Astrocyte (in vitro differentiated cells and primary cell): Measurements from ENCODE around the gene NUDT12. TPM values are rescaled to one million over a fixed set of nuclear protein-coding genes. Genes with fewer than 3 reads are reported as not detected.

Experiments
- DNase-seq: peaks from one replicate; pipeline ENCODE4 v3.0.0-alpha.2; 2010; ENCODE audit warnings: low read depth
- FAIRE-seq: peaks from 2 replicates; lab custom pipeline; 2011; peaks lifted over from hg19 to GRCh38; lab: Jason Lieb, UNC
- H2AFZ ChIP-seq: 2 replicates; pipeline ENCODE4 v1.6.0; 2012; ENCODE audit warnings: low read depth, low read length, inconsistent platforms
- H3K27ac ChIP-seq: 2 replicates; pipeline ENCODE4 v1.5.1; 2011; ENCODE audit warnings: low read depth, low read length, inconsistent platforms
- H3K27me3 ChIP-seq: 2 replicates; pipeline ENCODE4 v1.6.0; 2011; ENCODE audit warnings: low read length, inconsistent platforms; ENCODE audit not compliant: insufficient read depth
- H3K36me3 ChIP-seq: 2 replicates; pipeline ENCODE4 v1.5.1; 2011; ENCODE audit warnings: low read length, inconsistent platforms; ENCODE audit not compliant: insufficient read depth
- H3K4me1 ChIP-seq: 2 replicates; pipeline ENCODE4 v1.5.1; 2011; ENCODE audit warnings: low read length, inconsistent platforms; ENCODE audit not compliant: insufficient read depth
- H3K4me2 ChIP-seq: 2 replicates; pipeline ENCODE4 v1.6.0; 2012; ENCODE audit warnings: low read length, inconsistent platforms
- H3K4me3 ChIP-seq: 2 replicates; pipeline ENCODE4 v1.5.1; 2011; ENCODE audit warnings: low read depth, mild to moderate bottlenecking, low read length, inconsistent platforms; ENCODE audit not compliant: insufficient read depth
- H3K79me2 ChIP-seq: 2 replicates; pipeline ENCODE4 v1.6.0; 2012; ENCODE audit warnings: mild to moderate bottlenecking, low read length, inconsistent platforms; ENCODE audit not compliant: insufficient read depth
- H3K9ac ChIP-seq: 2 replicates; pipeline ENCODE4 v1.6.0; 2012; ENCODE audit warnings: mild to moderate bottlenecking, low read length, inconsistent platforms
- H3K9me3 ChIP-seq: 2 replicates; pipeline ENCODE4 v1.5.1; 2012; ENCODE audit warnings: low read depth, mild to moderate bottlenecking, low read length, inconsistent platforms; ENCODE audit not compliant: insufficient read depth
- H4K20me1 ChIP-seq: 2 replicates; pipeline ENCODE4 v1.6.0; 2012; ENCODE audit warnings: low read length, inconsistent platforms; ENCODE audit not compliant: insufficient read depth
- H3K27ac Mint-ChIP-seq: one replicate; pipeline ENCODE4 v1.8.0; 2021; ENCODE audit warnings: mild to moderate bottlenecking, mixed read lengths; ENCODE audit not compliant: unreplicated experiment
- H3K27me3 Mint-ChIP-seq: one replicate; pipeline ENCODE4 v1.8.0; 2021; ENCODE audit warnings: low read depth, mixed read lengths; ENCODE audit not compliant: unreplicated experiment
- H3K36me3 Mint-ChIP-seq: one replicate; pipeline ENCODE4 v1.8.0; 2021; ENCODE audit warnings: low read depth, mixed read lengths; ENCODE audit not compliant: unreplicated experiment
- H3K4me1 Mint-ChIP-seq: one replicate; pipeline ENCODE4 v1.8.0; 2021; ENCODE audit warnings: low read depth, mixed read lengths; ENCODE audit not compliant: unreplicated experiment
- H3K4me3 Mint-ChIP-seq: one replicate; pipeline ENCODE4 v1.8.0; 2021; ENCODE audit warnings: mild to moderate bottlenecking, moderate library complexity, mixed read lengths; ENCODE audit not compliant: unreplicated experiment
- H3K9me3 Mint-ChIP-seq: one replicate; pipeline ENCODE4 v1.8.0; 2021; ENCODE audit warnings: mild to moderate bottlenecking, mixed read lengths; ENCODE audit not compliant: unreplicated experiment
- EZH2 ChIP-seq: IDR thresholded peaks from 2 replicates; pipeline ENCODE4 v1.6.1; 2012; ENCODE audit warnings: mild to moderate bottlenecking, low read length, inconsistent platforms; ENCODE audit not compliant: insufficient read depth
- total RNA-seq: library from RNA; stranded (reverse); gene quantifications from 2 replicates; pipeline ENCODE4 v1.2.1, GENCODE V29; 2021
- TF ChIP-seq, protein P1 (sequence below): IDR thresholded peaks from 2 replicates; pipeline ENCODE4 v1.5.1; 2011; ENCODE audit warnings: low read depth, mild to moderate bottlenecking, inconsistent platforms, low read length, moderate library complexity; ENCODE audit not compliant: insufficient read depth

NUDT12 gene
- total RNA-seq, 1 donor from 2014 or later = 6.3 TPM

DNA sequence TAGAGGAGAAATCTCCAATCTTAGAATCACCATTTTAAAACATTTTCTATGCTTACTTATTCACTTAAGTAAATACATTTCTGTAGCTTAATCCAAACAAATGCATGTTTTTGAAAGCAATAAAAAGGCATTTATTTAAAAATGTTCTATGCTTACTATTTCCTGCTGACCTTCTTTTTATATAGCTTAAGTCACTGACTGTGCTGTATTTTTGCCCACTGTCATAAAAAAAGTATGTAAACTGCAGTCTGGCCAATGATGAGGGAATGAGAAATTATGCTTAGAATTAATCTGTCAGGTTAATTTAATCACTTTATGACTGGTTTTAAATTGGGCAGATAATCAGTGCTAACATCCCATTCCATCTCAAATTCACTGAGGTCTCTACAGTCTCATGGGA is 20.1 kb downstream of the NUDT12 start:
- Mint-ChIP-seq H3K27ac (no peak overlapping the region), H3K9me3 (no peaks in the 10 kb centered on the region), H3K4me1 (no peaks in the 10 kb centered on the region), H3K27me3 (no peaks in the 10 kb centered on the region), H3K4me3 (no peak overlapping the region), H3K36me3 (no peaks in the 10 kb centered on the region)
- H3K27me3 ChIP-seq = no peaks in the 10 kb centered on the region
- no peak overlapping the region for H3K4me3 ChIP-seq
- no peak overlapping the region for H3K4me2 ChIP-seq
- H3K36me3 ChIP-seq = no peaks in the 10 kb centered on the region
- DNase-seq (no peak), FAIRE-seq (no peak)
- no peak overlapping the region for H2AFZ ChIP-seq
- no peak overlapping the region for H3K27ac ChIP-seq
- no peaks in the 10 kb centered on the region for H3K9me3 ChIP-seq
- H3K4me1 ChIP-seq = no peaks in the 10 kb centered on the region
- H3K79me2 ChIP-seq = no peaks in the 10 kb centered on the region
- H3K9ac ChIP-seq = no peak overlapping the region
- H4K20me1 ChIP-seq = no peaks in the 10 kb centered on the region
- TF ChIP-seq EZH2 = no peak
- TF ChIP-seq, protein P1, sequence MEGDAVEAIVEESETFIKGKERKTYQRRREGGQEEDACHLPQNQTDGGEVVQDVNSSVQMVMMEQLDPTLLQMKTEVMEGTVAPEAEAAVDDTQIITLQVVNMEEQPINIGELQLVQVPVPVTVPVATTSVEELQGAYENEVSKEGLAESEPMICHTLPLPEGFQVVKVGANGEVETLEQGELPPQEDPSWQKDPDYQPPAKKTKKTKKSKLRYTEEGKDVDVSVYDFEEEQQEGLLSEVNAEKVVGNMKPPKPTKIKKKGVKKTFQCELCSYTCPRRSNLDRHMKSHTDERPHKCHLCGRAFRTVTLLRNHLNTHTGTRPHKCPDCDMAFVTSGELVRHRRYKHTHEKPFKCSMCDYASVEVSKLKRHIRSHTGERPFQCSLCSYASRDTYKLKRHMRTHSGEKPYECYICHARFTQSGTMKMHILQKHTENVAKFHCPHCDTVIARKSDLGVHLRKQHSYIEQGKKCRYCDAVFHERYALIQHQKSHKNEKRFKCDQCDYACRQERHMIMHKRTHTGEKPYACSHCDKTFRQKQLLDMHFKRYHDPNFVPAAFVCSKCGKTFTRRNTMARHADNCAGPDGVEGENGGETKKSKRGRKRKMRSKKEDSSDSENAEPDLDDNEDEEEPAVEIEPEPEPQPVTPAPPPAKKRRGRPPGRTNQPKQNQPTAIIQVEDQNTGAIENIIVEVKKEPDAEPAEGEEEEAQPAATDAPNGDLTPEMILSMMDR = no peak

DNA sequence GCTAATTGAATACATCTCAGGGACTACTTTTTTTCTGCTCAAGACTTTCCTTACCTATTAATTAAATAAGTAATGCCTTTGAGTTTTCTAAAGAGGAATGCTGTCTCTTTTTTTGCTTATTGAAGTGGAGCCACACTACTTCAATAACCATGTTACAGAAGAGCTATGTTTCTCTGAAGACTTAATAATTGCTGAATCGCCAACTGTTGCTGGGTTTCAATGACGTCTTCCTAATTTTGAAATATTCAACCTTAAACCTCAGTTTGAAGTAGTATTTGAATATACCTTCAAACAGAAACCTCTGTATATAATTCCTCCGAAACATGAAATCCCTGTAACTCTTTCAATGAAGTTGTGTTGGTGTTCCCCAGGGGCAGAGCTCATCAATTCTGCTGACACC is 21.0 kb downstream of the NUDT12 start:
- H3K4me3 Mint-ChIP-seq = no peak overlapping the region
- Histone ChIP-seq H3K36me3 (no peaks in the 10 kb centered on the region), H3K9ac (no peak overlapping the region), H4K20me1 (no peaks in the 10 kb centered on the region), H2AFZ (no peak overlapping the region), H3K4me1 (no peaks in the 10 kb centered on the region), H3K79me2 (no peaks in the 10 kb centered on the region), H3K4me3 (no peak overlapping the region), H3K4me2 (no peak overlapping the region), H3K27me3 (no peaks in the 10 kb centered on the region), H3K9me3 (no peaks in the 10 kb centered on the region), H3K27ac (no peak overlapping the region)
- H3K27ac Mint-ChIP-seq = no peak overlapping the region
- DNase-seq = no peak
- H3K4me1 Mint-ChIP-seq = no peaks in the 10 kb centered on the region
- H3K36me3 Mint-ChIP-seq = no peaks in the 10 kb centered on the region
- H3K27me3 Mint-ChIP-seq = no peaks in the 10 kb centered on the region
- H3K9me3 Mint-ChIP-seq = no peaks in the 10 kb centered on the region
- no peak for FAIRE-seq
- TF ChIP-seq, protein P1 = no peak
- no peak for TF ChIP-seq EZH2

DNA sequence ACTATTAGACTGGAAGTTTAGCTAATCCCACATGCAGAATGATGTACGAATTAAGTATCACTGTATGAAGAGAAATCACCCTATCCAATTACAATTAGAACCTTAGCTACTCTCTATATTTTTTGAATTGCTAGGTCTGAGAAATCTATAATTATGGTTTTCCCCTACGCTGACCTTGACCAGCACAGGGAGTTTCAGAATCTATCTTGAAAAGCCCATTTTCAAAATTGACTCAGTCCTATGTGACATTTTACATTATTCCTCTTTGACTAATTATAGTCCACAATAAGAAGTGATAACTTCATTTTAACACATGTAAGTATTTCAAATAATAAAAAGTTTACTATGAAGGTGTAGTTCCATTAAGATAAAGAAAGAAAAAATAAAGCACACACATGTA is 21.5 kb downstream of the NUDT12 start:
- Histone ChIP-seq H2AFZ (no peak overlapping the region), H3K9me3 (no peaks in the 10 kb centered on the region), H3K4me2 (no peak overlapping the region), H3K4me1 (no peaks in the 10 kb centered on the region), H4K20me1 (no peaks in the 10 kb centered on the region), H3K4me3 (no peak overlapping the region), H3K9ac (no peak overlapping the region), H3K27ac (no peak overlapping the region), H3K36me3 (no peaks in the 10 kb centered on the region), H3K79me2 (no peaks in the 10 kb centered on the region), H3K27me3 (no peaks in the 10 kb centered on the region)
- Mint-ChIP-seq H3K4me1 (no peaks in the 10 kb centered on the region), H3K36me3 (no peaks in the 10 kb centered on the region), H3K27ac (no peak overlapping the region), H3K27me3 (no peaks in the 10 kb centered on the region), H3K4me3 (no peak overlapping the region), H3K9me3 (no peaks in the 10 kb centered on the region)
- FAIRE-seq (no peak), DNase-seq (no peak)
- no peak for TF ChIP-seq EZH2
- TF ChIP-seq, protein P1 = no peak
